C4-2B (cell line): Measurements from ENCODE around the gene TNS3.

ENCODE experiments used
- CTCF ChIP-seq: fragments of 450-650 bp; conservative IDR thresholded peaks from 2 replicates; pipeline ENCODE4 v1.5.1; 2017; ENCODE audit warnings: mild to moderate bottlenecking
- ZFX ChIP-seq: fragments of 450-650 bp; IDR thresholded peaks from 2 replicates; pipeline ENCODE4 v1.6.1; 2017

DNA sequence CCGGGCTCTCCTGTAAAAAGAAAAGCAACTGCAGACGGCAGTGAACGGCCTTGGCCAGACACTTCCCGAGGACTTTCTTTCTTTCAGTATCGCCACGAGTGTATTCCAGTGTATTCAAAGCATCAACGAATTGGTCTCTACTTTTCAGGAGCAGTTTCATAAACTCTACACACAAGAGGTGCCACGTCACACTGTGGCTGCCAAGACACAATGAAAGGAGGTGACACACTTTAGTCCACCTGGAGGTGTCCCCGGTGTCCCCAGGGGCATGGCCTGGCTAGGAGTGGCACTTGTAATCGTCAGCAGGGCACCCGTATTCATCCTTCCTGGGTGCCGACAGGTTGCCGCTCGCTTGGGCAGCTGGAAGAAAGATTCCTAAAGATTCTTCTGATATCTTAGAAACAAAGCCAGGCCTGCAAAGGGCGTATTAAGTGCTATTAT is 5.0 kb downstream of the TNS3 start:
- TF ChIP-seq CTCF = no peak
- TF ChIP-seq ZFX = no peak
